Frontal cortex (tissue), 4 donors: ENCODE results near the gene STAG3. TPM values are rescaled to one million over a fixed set of nuclear protein-coding genes. Genes with fewer than 3 reads are reported as not detected.
"Not testable (repeated sequence)": the region's sequence is repeated elsewhere in the genome, so short reads cannot be mapped to it uniquely, and the experiment has no call there.

Experiments used
- DNase-seq, 2 donors: peaks; one replicate each; pipeline ENCODE4 v3.0.0; 2012; ENCODE audit warnings: low spot score in 2 of 2
- FAIRE-seq: peaks from 2 replicates; lab custom pipeline; 2012; peaks lifted over from hg19 to GRCh38; lab: Jason Lieb, UNC
- total RNA-seq: library from RNA; depleted of rRNA; stranded (reverse); fragments of >200 nt; gene quantifications from one replicate; pipeline ENCODE4 v1.2.3, GENCODE V29; 2014
- donor health status: control.
- donor health status: control.
- donor health status: control.

Gene STAG3
- total RNA-seq, 1 donor from 2014 or later: 1.2 TPM

DNA sequence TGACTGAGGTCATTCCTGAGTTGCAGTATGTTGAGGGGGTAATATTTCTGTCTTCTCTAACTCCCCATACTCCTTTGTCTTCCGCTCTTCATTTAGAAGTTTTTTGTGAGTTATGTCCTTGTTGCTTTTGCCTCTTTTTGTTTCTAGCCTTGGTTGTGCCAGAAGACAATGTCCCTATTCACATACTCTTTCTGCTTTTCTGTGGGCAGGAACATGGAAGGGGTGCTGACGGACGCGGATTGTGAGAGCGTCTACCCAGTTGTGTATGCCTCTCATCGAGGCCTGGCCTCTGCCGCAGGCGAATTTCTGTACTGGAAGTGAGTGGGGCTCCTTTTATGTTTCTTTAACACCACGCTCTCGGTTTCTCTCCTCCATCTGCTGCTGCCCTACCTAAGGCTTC, 20.5 kb downstream of the STAG3 start:
- FAIRE-seq (no peak), DNase-seq (no peak)

DNA sequence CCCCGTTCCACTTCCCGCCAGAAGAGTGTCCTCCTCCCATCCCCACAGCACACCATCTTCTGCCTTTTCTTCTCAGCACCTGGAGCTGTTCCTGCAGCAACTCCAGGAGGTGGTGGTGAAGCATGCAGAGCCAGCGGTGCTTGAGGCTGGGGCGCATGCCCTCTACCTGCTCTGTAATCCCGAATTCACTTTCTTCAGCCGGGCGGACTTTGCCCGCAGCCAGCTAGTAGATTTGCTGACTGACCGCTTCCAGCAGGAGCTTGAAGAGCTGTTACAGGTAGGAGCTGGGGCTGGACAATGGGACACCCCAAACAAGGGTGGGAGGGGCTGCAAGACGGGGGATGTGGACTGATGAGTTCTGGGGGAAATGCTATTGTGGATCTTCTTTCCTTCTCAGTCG, 23.0 kb downstream of the STAG3 start:
- FAIRE-seq (no peak), DNase-seq (no peak)

DNA sequence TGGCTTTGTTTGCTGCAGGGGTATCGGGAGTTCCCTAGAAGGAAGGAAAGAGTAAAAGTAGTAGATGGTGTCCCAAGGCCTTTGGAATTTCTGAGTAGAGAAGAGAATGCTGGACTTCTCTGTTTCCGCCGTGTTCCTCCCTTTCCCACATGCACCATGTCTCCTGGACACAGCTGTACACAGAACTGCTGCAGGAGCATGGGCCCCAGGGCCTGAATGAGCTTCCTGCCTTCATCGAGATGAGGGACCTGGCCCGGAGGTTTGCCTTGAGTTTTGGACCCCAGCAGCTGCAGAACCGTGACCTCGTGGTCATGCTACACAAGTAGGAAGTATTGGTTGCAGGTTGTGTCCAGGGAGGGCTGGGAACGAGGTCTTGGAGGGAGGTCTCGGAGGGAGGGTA, 26.7 kb downstream of the STAG3 start:
- FAIRE-seq: no peak

GRCh38 chr7:100208911-100209408, 31.2 kb downstream of the STAG3 start:
- FAIRE-seq: no peak

More for the DNA sequence above, 26.7 kb downstream of the STAG3 start:
- no peak for DNase-seq

GRCh38 chr7:100209493-100209892, 31.8 kb downstream of the STAG3 start:
- FAIRE-seq (no peak), DNase-seq (no peak)

More at GRCh38 chr7:100208911-100209408, 31.2 kb downstream of the STAG3 start:
- DNase-seq: no peak

- DNase-seq: no peak
- no peak for FAIRE-seq
Measured at GRCh38 chr7:100210805-100211204, 33.1 kb downstream of the STAG3 start.

GRCh38 chr7:100211342-100211780, 33.6 kb downstream of the STAG3 start:
- no peak for FAIRE-seq

GRCh38 chr7:100212631-100213286, 35.0 kb downstream of the STAG3 start:
- DNase-seq (no peak), FAIRE-seq (no peak)

More at GRCh38 chr7:100211342-100211780, 33.6 kb downstream of the STAG3 start:
- no peak for DNase-seq

- FAIRE-seq: no peak
- DNase-seq: no peak
Measured at GRCh38 chr7:100213672-100214071, 36.0 kb downstream of the STAG3 start.

- DNase-seq, FAIRE-seq: not testable (repeated sequence)
Measured at GRCh38 chr7:100214356-100214755, 36.6 kb downstream of the STAG3 start.

DNA sequence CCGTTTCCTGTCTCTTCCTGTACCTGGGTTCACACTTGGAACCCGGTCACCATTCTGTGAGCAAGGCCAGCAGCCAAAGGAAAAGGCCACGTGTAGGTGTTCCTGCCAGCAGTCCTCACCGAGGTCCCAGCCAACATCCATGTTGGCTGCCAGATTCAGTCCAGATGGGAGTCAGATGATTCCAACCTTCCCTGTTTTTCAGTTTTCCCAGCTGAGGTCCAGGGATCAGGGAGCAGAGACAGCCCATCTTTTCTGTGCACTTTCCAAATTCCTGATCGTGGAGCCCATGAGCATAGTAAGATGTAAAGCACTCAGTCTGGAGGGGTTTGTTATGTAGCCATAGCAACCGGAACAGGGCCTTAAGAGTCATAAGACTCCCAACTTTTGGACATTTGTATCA, 38.2 kb downstream of the STAG3 start:
- DNase-seq (no peak), FAIRE-seq (no peak)

DNA sequence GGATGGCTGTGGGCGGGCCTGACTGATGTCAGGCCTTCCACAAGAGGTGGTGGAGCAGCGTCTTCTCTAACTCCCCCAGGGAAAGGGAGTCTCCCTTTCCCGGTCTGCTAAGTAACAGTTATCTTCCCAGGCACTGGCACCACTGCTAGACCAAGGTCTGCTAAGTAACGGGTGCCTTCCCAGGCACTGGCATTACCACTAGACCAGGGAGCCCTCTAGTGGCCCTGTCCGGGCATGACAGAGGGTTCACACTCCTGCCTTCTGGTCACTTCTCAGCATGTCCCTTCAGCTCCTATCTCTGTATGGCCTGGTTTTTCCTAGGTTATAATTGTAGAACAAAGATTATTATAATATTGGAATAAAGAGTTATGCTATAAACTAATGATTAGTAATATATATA, 40.2 kb downstream of the STAG3 start:
- FAIRE-seq, DNase-seq: not testable (repeated sequence)

GRCh38 chr7:100219271-100219737, 41.6 kb downstream of the STAG3 start:
- FAIRE-seq: no peak

DNA sequence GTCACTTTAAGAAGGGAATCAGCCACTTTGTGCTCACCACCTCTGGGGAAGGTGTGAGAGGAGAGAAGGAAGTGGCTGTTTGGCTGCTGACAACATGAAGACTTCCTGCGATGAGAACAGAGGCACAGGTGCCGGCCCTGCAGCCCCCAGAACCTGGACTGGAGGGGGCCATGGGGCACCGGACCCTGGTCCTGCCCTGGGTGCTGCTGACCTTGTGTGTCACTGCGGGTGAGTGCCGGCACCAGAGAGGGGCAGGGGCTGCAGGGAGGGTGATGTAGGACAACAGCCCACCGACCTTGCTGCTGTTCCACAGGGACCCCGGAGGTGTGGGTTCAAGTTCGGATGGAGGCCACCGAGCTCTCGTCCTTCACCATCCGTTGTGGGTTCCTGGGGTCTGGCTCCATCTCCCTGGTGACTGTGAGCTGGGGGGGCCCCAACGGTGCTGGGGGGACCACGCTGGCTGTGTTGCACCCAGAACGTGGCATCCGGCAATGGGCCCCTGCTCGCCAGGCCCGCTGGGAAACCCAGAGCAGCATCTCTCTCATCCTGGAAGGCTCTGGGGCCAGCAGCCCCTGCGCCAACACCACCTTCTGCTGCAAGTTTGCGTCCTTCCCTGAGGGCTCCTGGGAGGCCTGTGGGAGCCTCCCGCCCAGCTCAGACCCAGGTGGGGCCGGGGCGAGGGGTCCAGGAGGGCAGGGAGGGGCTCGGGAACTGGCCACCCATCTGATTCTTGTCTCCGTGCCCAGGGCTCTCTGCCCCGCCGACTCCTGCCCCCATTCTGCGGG, 42.3 kb downstream of the STAG3 start, which contains the start of gene PVRIG:
TSS of gene PVRIG (plus strand) at position 149 of the 785 bp plus-strand sequence. CDS start at position 171, 22 bp downstream.
- not testable (repeated sequence) for DNase-seq, FAIRE-seq

More at GRCh38 chr7:100219271-100219737, 41.6 kb downstream of the STAG3 start:
- no peak for DNase-seq

- DNase-seq (no peak), FAIRE-seq (no peak)
Measured at GRCh38 chr7:100220586-100221230, 43.0 kb downstream of the STAG3 start.

GRCh38 chr7:100221231-100221718, 43.6 kb downstream of the STAG3 start:
- FAIRE-seq (no peak), DNase-seq (no peak)

DNA sequence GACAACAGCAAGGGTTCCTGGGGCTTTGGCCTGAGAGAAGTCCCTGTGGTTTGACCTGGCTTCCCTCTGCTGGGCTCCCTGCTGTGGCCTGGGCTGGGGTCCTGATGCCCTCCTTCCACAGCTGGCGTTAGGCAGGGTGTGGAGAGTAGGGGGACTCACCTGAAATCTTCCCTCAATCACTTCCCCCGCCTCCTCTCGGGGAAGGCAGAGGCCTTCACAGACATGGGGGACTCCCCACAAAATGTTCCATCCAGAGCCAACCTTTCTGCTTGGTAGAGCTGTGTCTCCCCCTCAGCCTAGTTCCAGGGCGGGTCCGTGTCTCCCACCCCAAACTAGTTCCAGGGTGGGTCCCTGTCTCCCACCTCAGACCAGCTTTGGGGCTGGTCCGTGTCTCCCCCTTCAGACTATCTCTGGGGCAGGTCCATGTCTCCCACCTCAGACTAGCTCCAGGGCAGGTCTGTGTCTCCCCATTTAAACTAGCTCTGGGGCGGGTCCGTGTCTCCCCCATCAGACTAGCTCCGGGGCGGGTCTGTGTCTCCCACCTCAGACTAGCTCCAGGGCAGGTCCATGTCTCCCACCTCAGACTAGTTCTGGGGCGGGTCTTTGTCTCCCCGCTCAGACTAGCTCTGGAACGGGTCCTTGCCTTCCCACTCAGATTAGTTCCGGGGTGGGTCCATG, 44.2 kb downstream of the STAG3 start:
- DNase-seq: no peak
- FAIRE-seq: no peak

GRCh38 chr7:100222445-100223132, 44.9 kb downstream of the STAG3 start:
- FAIRE-seq (no peak), DNase-seq (no peak)
